ENCODE results near the gene RIC8B. TPM values are rescaled to one million over a fixed set of nuclear protein-coding genes. Genes with fewer than 3 reads are reported as not detected.
A peak's percentile ranks its signal among the peaks of the same experiment; 100 is the strongest.

Gene RIC8B
- total and polyA plus RNA-seq, 2 of the 8 experiments (the other 6 are each of a cell fraction or from before 2014, with no cell fraction given), result 8.2 to 25.3 TPM

GRCh38 chr12:106771425-106771824, 3.1 kb upstream of the RIC8B start:
- Histone ChIP-seq H3K4me1 (replicated peaks in 1 of 4; ENCODE audit: control insufficient read depth in 3 of 4, insufficient read depth in 4 of 4, low read length in 3 of 4) (peaks cover 10 to 23% (median 23%) of the 10 kb centered on the region in 4 experiments; a peak in 6 of 7 replicates), H3K56ac (replicated peaks; ENCODE audit: insufficient read length, low read depth, low read length) (no peak overlapping the region)

More at GRCh38 chr12:106771425-106771824, 3.1 kb upstream of the RIC8B start:
- Histone ChIP-seq H3K4ac (replicated peaks; ENCODE audit: insufficient read length, low read depth, low read length) (no peak overlapping the region), H4K20me1 (replicated peaks in 1 of 2; ENCODE audit: control insufficient read depth in 1 of 2, insufficient read depth in 2 of 2, low read length in 2 of 2) (peaks cover 0 to 7% of the 10 kb centered on the region in 2 experiments), H3K79me1 (ENCODE audit: low read depth, low read length) (no peaks in the 10 kb centered on the region; the same call in 1 of the 2 replicates), H3K36me3 (ENCODE audit: control insufficient read depth in 2 of 4, insufficient read depth in 4 of 4, low read length in 3 of 4) (no peaks in the 10 kb centered on the region), H4K8ac (ENCODE audit: extremely low read depth, insufficient read depth, low read length) (no peak overlapping the region), H3K9me3 (ENCODE audit: insufficient read depth in 2 of 2, low read depth in 1 of 2, low read length in 1 of 2) (no peaks in the 10 kb centered on the region), H2BK5ac (ENCODE audit: low read depth, low read length) (no peak overlapping the region), H2BK15ac (ENCODE audit: low read length) (no peak overlapping the region), H3K14ac (ENCODE audit: insufficient read length) (no peak overlapping the region), H2AK5ac (ENCODE audit: low read depth, low read length) (no peak overlapping the region), H3K4me3 (ENCODE audit: extremely low read depth in 1 of 4, insufficient read depth in 2 of 4, low read depth in 3 of 4, low read length in 4 of 4) (peak overlapping the region in 1 of 4 experiments; percentile 21; a peak in 1 of 8 replicates), H4K5ac (ENCODE audit: insufficient read length, low read depth, low read length) (no peak overlapping the region), H3K9ac (replicated peaks in 1 of 4; ENCODE audit: extremely low read depth in 1 of 4, low read depth in 3 of 4, low read length in 3 of 4) (no peak overlapping the region), H3K4me2 (ENCODE audit: insufficient read depth in 1 of 2, low read depth in 2 of 2, low read length in 2 of 2) (no peak overlapping the region), H3K27ac (ENCODE audit: low read depth, low read length) (no peak overlapping the region), H4K91ac (replicated peaks; ENCODE audit: insufficient read length, low read length) (no peak overlapping the region), H3K18ac (ENCODE audit: extremely low read depth, low read length) (no peak overlapping the region), H2BK12ac (ENCODE audit: low read depth, low read length) (no peak overlapping the region), H2BK120ac (replicated peaks; ENCODE audit: low read depth, low read length) (no peak overlapping the region), H3K23me2 (ENCODE audit: low read depth, low read length) (peaks cover 7% of the 10 kb centered on the region; the same call in 1 of the 2 replicates), H3K23ac (ENCODE audit: insufficient read length) (no peak overlapping the region), H3K79me2 (ENCODE audit: control insufficient read depth in 1 of 2, insufficient read depth in 2 of 2, low read length in 2 of 2) (peaks cover 5 to 17% of the 10 kb centered on the region in 2 experiments; a peak in 3 of 4 replicates), H3K27me3 (replicated peaks in 1 of 4; ENCODE audit: control insufficient read depth in 3 of 4, extremely low read depth in 1 of 4, insufficient read depth in 3 of 4, low read length in 3 of 4) (no peaks in the 10 kb centered on the region), H2BK20ac (ENCODE audit: low read length) (no peak overlapping the region), H2AFZ (ENCODE audit: low read length) (no peak overlapping the region)
- no peak for DNase-seq (ENCODE audit: low read depth in 1 of 2, low spot score in 2 of 2)
- TF ChIP-seq TEAD4 (IDR thresholded peaks at IDR 0.05; ENCODE audit: low read depth, low read length) (peak; percentile 36; the same call in 1 of the 2 replicates), RBBP5 (IDR thresholded peaks at IDR 0.05; ENCODE audit: borderline replicate concordance, low read depth, low read length) (no peak)
- ChIA-PET CTCF (ENCODE audit: partially characterized antibody) (interaction anchor here (0.6 to 1.9 kb wide), 4 partner anchors 16 to 240 kb away, joined by 3 to 4 read pairs (median 4); no protein-coding TSS in a partner anchor), POLR2A (ENCODE audit: partially characterized antibody) (interaction anchor here (0.6 to 1.0 kb wide), 2 partner anchors 12 to 52 kb away, joined by 3 to 5 read pairs; no protein-coding TSS in a partner anchor)
- FAIRE-seq, result no peak
